ENCODE data around the gene TLE2.
A peak's percentile ranks its signal among the peaks of the same experiment; 100 is the strongest.
"Not testable (repeated sequence)": the region's sequence is repeated elsewhere in the genome, so short reads cannot be mapped to it uniquely, and the experiment has no call there.

TLE2 gene

GRCh38 chr19:2982983-2983350 lies 46.1 kb downstream of the TLE2 start:
- peak in 11 of 14 donors; percentile 9 to 78 (median 35) for DNase-seq

- DNase-seq, result no peak
Measured at GRCh38 chr19:2982561-2982960, 46.5 kb downstream of the TLE2 start.

DNA sequence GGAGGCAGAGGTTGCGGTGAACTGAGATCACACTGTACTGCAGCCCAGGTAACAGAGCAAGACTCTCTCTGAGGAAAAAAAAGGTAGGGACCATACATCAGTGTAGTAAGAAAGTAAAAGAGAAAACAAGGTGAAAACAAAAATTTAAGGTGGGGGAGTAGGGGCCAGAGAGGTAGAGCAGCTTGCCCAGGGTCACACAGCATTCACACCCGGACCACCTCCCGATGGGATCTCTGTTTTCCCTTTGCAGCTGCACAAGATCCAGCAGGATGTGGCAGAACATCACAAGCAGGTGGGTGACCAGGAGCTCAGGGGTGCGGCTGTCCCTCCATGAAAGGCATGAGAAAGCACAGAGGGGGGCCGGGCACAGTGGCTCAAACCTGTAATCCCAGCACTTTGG lies 47.2 kb downstream of the TLE2 start:
- no peak for DNase-seq

DNA sequence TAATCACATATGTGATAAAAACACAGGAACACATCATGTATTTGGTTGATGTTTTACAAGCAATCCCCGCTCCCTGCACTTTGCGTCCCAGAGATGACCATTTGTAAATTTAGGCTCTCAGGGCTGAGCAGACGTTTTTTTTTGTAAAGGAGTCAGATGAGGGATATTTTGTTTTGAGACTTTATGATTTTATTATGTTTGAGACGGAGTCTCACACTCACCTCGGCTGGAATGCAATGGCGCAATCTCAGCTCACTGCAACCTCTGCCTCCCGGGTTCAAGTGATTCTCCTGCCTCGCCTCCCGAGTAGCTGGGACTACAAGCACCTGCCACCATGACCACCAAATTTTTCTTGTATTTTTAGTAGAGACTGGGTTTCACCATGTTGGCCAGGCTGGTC lies 50.3 kb downstream of the TLE2 start:
- no peak for DNase-seq

DNA sequence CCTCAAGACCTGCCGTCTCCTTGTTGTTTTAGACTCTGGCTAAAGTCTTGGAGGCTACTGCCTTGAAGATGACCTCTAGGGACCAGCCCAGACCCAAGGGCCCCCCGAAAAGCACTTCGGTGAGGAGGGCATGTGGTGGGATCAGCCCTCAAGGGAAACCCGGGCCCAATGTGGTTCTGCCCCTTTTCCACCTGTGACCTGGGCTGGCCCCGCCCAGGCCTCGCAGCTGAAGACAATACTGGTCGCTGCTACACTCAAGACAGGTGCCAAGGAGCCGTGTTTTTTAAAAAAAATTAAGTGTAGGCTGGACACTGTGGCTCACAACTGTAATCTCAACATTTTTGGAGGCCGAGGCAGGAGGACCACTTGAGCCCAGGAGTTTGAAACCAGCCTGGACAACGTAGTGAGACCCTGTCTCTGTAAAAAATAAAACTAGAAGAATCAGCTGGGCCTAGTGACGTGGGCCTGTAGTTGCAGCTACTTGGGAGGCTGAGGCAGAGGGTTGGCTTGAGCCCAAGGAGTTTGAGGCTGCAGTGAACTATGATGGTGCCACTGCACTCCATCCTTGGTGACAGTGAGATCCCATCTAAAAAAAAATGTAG lies 50.8 kb downstream of the TLE2 start:
- no peak for DNase-seq

GRCh38 chr19:2977746-2978138 lies 51.3 kb downstream of the TLE2 start:
- no peak for DNase-seq

- DNase-seq, result peak; percentile 61 to 93 (median 84)
Measured at GRCh38 chr19:2977001-2977745, 51.9 kb downstream of the TLE2 start, which contains the start of gene TLE6. TSS of gene TLE6 (plus strand) at chr19:2977564. CDS start at chr19:2978234, 670 bp downstream.

- peak in 1 of 14 donors; percentile 32 for DNase-seq
Measured at GRCh38 chr19:2976609-2977000, 52.5 kb downstream of the TLE2 start.

DNA sequence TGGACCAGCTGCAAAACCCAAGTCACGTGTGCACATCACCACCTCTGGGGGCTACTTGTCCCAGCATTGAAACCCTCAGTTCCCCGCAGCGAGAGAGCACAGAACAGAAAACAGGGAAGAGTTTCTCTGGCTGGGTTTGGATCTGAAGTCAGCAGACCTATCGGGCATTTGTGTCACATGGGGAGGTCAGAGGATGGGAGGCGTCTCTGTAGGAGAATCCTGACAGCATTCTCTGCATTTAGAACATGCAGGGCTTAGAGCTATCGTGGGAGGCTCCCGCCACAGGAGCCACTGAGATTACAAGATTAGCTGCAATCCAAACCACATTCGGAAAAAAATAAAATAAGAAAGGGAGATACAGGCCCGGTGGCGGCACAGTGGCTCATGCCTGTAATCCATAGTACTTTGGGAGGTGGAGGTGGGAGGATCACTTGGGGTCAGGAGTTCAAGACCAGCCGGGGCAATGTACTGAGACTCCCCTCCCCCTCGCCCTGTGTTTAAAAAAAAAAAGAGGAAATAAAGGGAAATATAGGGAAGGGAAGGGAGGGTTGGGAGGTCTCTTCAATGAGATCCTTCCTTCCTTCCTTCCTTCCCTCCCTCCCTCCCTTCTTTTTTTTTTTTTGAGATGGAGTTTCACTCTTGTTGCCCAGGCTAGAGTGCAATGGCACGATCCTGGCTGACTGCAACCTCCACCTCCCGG lies 54.6 kb downstream of the TLE2 start:
- DNase-seq, result no peak

DNA sequence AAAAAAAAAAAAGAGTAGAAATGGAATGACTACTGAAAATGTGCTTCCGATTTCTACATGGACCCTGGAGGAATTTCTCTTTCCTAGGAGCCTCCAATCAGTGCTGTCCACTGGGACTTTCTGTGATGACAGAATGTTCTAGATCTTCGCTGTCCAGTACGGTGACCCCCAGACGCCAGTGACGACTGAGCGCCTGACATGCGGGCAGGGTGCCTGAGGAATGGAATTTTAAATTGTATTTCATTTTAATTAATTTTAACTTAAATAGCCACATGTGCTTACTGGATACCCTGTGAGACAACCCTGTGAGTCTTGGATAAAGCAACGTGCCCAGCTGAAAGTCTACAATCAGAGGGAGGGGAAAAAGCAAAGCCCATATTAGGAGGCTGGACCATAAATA lies 55.9 kb downstream of the TLE2 start:
- DNase-seq, result no peak

GRCh38 chr19:2970201-2970835 lies 58.8 kb downstream of the TLE2 start:
- no peak for DNase-seq

DNA sequence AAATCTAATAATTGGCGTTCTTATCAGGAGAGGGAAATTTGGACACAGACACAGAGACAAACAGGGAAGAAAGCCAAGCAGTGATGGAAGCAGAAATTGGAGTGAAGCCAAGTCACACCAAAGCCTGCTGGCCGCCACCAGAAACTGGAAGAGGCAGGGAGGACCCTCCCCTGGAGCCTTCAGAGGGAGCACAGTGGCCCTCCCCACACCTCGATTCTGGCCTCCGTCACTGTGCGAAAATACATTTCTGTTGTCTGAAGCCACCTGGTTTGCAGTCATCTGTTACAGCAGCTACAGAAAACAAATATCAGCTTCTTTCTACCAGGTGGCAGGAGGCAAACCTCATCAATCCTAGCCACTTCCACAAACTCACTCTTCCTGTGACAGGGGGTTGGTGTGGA lies 60.0 kb downstream of the TLE2 start:
- DNase-seq, result peak in 2 of 14 donors; percentile 26 to 89

GRCh38 chr19:2967972-2968371 lies 61.1 kb downstream of the TLE2 start:
- no peak for DNase-seq

DNA sequence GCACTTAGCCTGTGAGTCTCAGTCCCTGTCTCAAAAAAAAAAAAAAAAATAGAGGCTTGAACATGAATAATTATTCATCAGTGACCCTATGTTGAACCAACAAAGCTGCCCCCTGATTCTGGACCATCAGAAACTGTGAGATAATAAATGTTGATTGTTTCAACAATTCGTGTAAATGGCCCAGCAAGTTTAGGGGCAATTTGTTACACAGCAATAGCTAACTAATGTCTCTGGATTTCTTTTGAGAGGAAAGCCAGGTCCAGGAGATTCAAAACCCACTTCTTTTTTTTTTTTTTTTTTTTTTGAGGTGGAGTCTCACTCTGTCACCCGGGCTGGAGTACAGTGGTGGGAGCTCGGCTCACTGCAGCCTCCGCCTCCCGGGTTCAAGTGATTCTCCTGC lies 64.2 kb downstream of the TLE2 start:
- DNase-seq, result no peak

GRCh38 chr19:2963631-2964030 lies 65.4 kb downstream of the TLE2 start:
- not testable (repeated sequence) for DNase-seq

- no peak for DNase-seq
Measured at GRCh38 chr19:2963122-2963521, 66.0 kb downstream of the TLE2 start.

GRCh38 chr19:2962018-2962670 lies 66.9 kb downstream of the TLE2 start:
- peak in 5 of 14 donors; percentile 5 to 63 (median 30) for DNase-seq

GRCh38 chr19:2960120-2960519 lies 69.0 kb downstream of the TLE2 start:
- no peak for DNase-seq

- no peak for DNase-seq
Measured at GRCh38 chr19:2957160-2957559, 71.9 kb downstream of the TLE2 start.

GRCh38 chr19:2952953-2953481 lies 76.1 kb downstream of the TLE2 start:
- no peak for DNase-seq

DNA sequence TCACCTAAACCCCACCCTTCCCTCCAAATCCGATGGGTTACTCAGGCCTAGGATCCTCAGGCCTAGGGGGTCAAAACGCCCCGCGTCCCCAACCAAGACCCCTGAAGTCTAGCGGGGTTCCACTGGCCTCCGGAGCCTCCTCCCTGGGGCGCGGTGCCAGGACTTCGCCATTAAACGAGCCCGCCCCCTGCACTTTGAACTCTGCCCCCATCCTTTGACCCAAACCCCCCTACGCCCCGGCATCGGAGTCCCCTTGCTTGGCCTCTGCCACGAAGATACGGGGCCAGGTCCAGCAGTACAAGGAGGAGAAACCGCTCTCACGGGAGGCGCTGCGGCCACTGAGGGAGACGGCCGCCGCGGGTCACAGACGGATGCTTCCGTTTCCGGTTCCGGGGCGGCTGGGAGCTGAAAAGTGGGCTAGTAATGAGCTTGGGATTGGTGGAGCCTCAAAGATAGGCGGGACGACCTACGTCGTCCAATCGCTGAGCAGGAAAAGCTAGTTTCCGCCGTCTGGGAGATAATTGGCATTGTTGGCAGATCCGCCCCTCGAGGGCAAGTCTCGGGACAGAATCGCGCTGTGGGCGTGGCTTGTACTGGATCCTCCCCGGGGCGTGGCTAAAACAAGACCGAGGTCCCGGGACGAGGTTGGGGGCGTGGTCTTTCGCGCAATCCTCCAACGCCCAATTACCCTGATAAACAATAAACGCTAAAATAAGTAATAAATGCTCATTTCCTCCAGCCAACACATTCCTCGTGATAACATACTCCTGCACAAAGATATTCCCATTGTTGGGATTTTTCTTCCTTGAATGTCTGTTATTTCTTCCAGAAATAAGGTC lies 78.6 kb downstream of the TLE2 start:
- DNase-seq, result peak; percentile 77 to 100 (median 97)
